ENCODE data around the gene BCAS3.

Gene BCAS3

DNA sequence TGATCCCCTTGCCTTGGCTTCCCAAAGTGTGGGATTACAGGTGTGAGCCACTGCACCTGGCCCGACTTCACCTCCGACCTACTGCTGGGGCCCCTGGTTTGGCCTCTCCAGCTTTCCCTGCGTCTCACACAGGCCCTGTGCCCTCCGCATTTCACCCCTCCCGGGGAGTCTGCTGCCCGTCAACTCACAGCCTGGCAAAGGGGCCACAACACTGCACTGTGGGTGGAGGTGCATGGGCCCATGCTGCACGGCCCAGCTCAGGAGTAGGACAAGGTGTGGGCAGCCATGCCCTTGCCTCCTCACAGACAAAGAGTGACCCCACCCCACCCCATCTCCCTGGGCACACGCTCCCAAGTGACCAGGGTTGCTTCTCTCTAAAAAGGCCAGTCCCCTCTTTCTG is 709.4 kb downstream of the BCAS3 start:
- POLR2A ChIA-PET (ENCODE audit: low non-redundant PET), result no interaction called here
- TF ChIP-seq, protein P1, sequence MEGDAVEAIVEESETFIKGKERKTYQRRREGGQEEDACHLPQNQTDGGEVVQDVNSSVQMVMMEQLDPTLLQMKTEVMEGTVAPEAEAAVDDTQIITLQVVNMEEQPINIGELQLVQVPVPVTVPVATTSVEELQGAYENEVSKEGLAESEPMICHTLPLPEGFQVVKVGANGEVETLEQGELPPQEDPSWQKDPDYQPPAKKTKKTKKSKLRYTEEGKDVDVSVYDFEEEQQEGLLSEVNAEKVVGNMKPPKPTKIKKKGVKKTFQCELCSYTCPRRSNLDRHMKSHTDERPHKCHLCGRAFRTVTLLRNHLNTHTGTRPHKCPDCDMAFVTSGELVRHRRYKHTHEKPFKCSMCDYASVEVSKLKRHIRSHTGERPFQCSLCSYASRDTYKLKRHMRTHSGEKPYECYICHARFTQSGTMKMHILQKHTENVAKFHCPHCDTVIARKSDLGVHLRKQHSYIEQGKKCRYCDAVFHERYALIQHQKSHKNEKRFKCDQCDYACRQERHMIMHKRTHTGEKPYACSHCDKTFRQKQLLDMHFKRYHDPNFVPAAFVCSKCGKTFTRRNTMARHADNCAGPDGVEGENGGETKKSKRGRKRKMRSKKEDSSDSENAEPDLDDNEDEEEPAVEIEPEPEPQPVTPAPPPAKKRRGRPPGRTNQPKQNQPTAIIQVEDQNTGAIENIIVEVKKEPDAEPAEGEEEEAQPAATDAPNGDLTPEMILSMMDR (conservative IDR thresholded peaks at IDR 0.05; ENCODE audit: low read depth), result no peak
- CTCF ChIA-PET, result interaction anchor here (0.6 kb wide), 1 partner anchor 325 kb away, joined by 3 read pairs; no protein-coding TSS in a partner anchor
- DNase-seq (ENCODE audit: low spot score), result no peak
- no peak overlapping the region for H3K27ac ChIP-seq

DNA sequence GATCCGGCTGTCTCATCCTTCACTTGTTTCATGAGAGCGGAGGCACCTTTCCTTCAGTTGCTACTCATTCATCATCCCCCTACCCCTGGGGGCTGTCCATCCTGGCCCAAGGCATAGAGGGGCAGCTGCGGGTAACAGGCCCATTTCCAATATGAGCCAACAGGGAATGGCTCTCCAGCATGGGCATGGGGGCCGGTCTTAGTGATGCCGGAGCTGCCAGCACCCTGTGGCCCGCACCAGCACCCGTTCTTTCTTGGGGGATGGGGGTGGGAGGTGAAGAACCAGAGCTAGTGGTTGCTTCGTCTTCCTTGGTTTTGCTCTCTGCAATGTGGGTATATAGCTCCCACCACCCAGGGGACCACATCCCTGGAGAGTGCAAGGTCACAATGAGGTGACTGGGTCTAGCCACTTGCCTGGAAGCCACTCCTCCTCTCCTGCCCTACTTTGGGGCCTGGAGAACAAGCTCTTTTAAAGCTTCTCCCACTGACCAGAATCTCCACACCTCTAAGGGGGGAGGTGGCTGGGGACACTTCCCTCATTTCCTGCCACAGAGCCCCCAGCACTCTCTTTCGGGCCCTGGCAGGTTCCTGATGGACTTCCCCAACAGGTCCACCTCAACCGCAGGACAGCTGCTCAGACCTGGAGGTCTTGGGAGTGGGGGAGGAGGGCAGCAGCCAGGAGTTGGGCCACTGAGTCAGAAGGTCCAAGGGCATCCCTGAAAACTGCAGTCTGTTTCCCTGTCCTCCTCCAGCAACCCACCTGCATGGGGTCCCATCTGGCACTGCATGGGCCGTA is 710.1 kb downstream of the BCAS3 start:
- ChIA-PET POLR2A (ENCODE audit: low non-redundant PET) (no interaction called here), CTCF (interaction anchor here (0.6 kb wide), 1 partner anchor 326 kb away, joined by 3 read pairs; no protein-coding TSS in a partner anchor)
- TF ChIP-seq, protein P1 (conservative IDR thresholded peaks at IDR 0.05; ENCODE audit: low read depth), result no peak
- DNase-seq (ENCODE audit: low spot score), result no peak
- no peak overlapping the region for H3K27ac ChIP-seq

DNA sequence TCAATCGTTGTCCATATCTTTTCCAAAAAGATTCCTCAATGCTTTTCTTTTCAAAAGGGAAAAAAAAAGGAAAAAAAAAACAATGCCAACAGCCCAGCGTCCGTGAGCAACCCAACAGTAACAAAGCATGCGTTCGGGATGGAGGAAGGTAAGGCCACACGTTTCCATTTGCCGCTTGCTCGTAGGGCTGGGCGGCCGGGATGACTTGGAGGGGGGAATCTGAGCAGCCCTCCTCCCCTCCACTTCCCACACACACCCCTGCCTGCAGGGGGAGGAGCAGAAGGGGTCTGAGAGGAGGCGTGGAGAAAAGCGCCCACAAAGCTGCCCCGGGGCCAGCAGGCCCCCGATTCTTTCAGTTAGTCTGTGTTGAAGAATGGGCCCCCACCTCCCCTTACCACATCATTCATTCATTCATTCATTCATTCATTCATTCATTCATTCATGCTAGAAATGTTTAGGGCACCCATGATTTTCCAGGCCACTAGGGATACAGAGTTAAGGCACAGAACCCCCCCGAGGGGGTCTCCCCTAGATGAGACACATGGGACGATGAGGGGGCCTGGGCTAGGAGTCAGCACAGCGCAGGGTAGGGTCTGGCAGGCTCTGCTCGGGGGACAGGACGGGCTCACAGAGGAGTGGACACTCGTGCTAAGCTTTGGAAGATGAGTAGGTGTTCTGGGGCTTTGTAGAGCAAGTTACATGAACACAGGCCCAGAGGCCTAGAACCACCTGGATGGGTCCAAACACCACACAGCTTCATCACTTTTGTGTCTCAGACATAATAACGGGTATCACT is 711.1 kb downstream of the BCAS3 start:
- CTCF ChIA-PET, result no interaction called here
- TF ChIP-seq, protein P1 (conservative IDR thresholded peaks at IDR 0.05; ENCODE audit: low read depth), result no peak
- no peak for DNase-seq (ENCODE audit: low spot score)
- H3K27ac ChIP-seq, result no peak overlapping the region
- POLR2A ChIA-PET (ENCODE audit: low non-redundant PET), result no interaction called here

DNA sequence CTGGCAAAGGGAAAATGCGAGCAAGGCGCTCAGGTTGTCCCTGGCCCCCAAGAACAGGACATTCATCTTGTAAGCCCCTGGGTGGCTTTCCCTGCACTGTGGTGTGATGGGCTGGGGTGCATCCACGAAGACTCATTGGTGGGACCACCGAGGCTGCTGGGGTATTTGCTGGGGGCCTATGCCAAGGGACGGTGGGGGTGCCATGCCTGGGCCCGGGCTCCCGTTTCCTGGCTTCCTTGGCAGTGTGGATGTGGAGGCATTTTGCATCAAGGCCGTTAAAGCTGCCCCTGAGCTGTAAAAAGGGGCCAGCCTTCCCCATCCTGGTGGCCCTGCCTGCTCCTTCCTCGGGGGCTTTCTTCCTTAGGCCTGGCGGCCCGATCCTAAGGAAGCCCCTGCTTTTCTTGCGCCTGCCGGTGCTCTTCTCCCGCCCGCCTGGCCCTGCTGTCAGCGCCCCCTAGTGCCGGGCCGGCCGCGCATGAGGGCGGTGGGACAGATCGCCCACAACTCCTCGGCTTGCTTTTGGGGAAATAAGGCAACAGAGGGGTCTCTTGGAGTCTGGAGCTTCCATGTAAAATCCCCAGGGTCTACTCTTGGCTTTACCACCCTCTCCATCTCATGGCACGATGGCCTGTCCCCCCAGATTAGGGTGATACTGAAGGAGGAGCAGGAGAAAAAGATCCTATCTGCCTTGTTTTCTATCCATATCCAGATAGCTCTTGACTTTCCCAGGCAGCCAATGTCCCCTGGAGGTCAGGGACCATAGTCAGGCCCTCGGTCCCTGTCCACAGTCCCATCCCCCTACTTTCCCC is 712.2 kb downstream of the BCAS3 start:
- no peak for DNase-seq (ENCODE audit: low spot score)
- CTCF ChIA-PET, result interaction anchor here (0.6 to 1.4 kb wide), 7 partner anchors 10 to 674 kb away, joined by 3 to 4 read pairs (median 3); no protein-coding TSS in a partner anchor
- TF ChIP-seq, protein P1 (conservative IDR thresholded peaks at IDR 0.05; ENCODE audit: low read depth), result peak; percentile 81
- POLR2A ChIA-PET (ENCODE audit: low non-redundant PET), result no interaction called here
- no peak overlapping the region for H3K27ac ChIP-seq

DNA sequence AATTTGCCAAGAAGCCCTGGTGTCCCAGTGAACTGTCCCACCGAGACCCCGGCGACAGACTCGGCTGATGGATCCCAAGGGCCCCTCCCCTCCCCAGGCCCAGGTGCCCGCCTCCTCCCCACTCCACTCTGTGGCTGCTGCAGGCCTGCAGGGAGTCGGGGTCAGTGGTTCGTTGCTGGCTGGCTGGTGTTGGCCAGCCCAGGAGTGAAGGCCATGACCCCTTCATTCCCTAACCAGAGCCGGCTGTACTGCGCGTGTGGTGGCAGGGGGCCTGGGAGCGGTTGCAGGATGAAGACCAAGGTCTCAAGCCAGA is 712.8 kb downstream of the BCAS3 start:
- ChIA-PET POLR2A (ENCODE audit: low non-redundant PET) (no interaction called here), CTCF (interaction anchor here (0.6 to 1.4 kb wide), 4 partner anchors 10 to 674 kb away, joined by 3 to 4 read pairs (median 3); no protein-coding TSS in a partner anchor)
- DNase-seq (ENCODE audit: low spot score), result no peak
- TF ChIP-seq, protein P1 (conservative IDR thresholded peaks at IDR 0.05; ENCODE audit: low read depth), result no peak
- no peak overlapping the region for H3K27ac ChIP-seq

All from RWPE1 (cell line).